Trophoblast cell (in vitro differentiated cells and primary cell): Measurements from ENCODE around the gene FOXM1.

ENCODE experiments used
- DNase-seq, 2 donors: peaks; one replicate each; pipeline ENCODE4 v3.0.0-alpha.2; 2016
- H2AFZ ChIP-seq: 2 replicates; pipeline ENCODE4 v1.6.1; 2013; ENCODE audit warnings: low read length, moderate library complexity, mild to moderate bottlenecking; ENCODE audit not compliant: insufficient read depth, poor library complexity
- H2AK5ac ChIP-seq: 2 replicates; pipeline ENCODE4 v1.6.1; 2013; ENCODE audit warnings: mild to moderate bottlenecking, low read length
- H2BK120ac ChIP-seq: 2 replicates; pipeline ENCODE4 v1.6.1; 2013; ENCODE audit warnings: low read length, mild to moderate bottlenecking, moderate library complexity; ENCODE audit not compliant: insufficient read depth, poor library complexity
- H2BK12ac ChIP-seq: 2 replicates; pipeline ENCODE4 v1.6.1; 2013; ENCODE audit warnings: mild to moderate bottlenecking, low read length, moderate library complexity
- H2BK5ac ChIP-seq: 2 replicates; pipeline ENCODE4 v1.6.1; 2013; ENCODE audit warnings: low read length, low read depth, moderate library complexity, mild to moderate bottlenecking; ENCODE audit not compliant: poor library complexity
- H3K14ac ChIP-seq: 2 replicates; pipeline ENCODE4 v1.6.1; 2013; ENCODE audit warnings: mild to moderate bottlenecking, low read length
- H3K18ac ChIP-seq: 2 replicates; pipeline ENCODE4 v1.6.1; 2013; ENCODE audit warnings: mild to moderate bottlenecking, low read length
- H3K23ac ChIP-seq: 2 replicates; pipeline ENCODE4 v1.6.1; 2013; ENCODE audit warnings: low read length
- H3K27ac ChIP-seq: 2 replicates; pipeline ENCODE4 v1.5.1; 2013; ENCODE audit warnings: low read depth, mild to moderate bottlenecking, inconsistent platforms, low read length, moderate library complexity
- H3K27me3 ChIP-seq: 2 replicates; pipeline ENCODE4 v1.6.1; 2013; ENCODE audit warnings: inconsistent platforms, mild to moderate bottlenecking, low read length, moderate library complexity; ENCODE audit not compliant: insufficient read depth
- H3K36me3 ChIP-seq, 2 experiments: 1 replicate in 1 of 2; 2 replicates in 1 of 2; pipeline ENCODE4 v1.6.1; 2013; ENCODE audit warnings: low read length in 2 of 2, mild to moderate bottlenecking in 2 of 2, moderate library complexity in 1 of 2; ENCODE audit not compliant: insufficient read depth in 2 of 2, control insufficient read depth in 1 of 2
- H3K4ac ChIP-seq: 2 replicates; pipeline ENCODE4 v1.6.1; 2013; ENCODE audit warnings: low read depth, mild to moderate bottlenecking, low read length, moderate library complexity
- H3K4me1 ChIP-seq, 2 experiments: 1 replicate in 1 of 2; 2 replicates in 1 of 2; pipeline ENCODE4 v1.6.1; 2013; ENCODE audit warnings: low read length in 2 of 2, mild to moderate bottlenecking in 2 of 2, moderate library complexity in 1 of 2; ENCODE audit not compliant: insufficient read depth in 2 of 2, control insufficient read depth in 1 of 2
- H3K4me2 ChIP-seq: 2 replicates; pipeline ENCODE4 v1.6.1; 2013; ENCODE audit warnings: inconsistent platforms, mild to moderate bottlenecking, low read length, moderate library complexity
- H3K4me3 ChIP-seq: 2 replicates; pipeline ENCODE4 v1.5.1; 2013; ENCODE audit warnings: mild to moderate bottlenecking, low read depth, low read length, inconsistent platforms
- H3K79me1 ChIP-seq: one replicate; pipeline ENCODE4 v1.6.1; 2013; ENCODE audit warnings: low read length
- H3K79me2 ChIP-seq: 2 replicates; pipeline ENCODE4 v1.6.1; 2013; ENCODE audit warnings: low read length, mild to moderate bottlenecking; ENCODE audit not compliant: control insufficient read depth, insufficient read depth, poor library complexity
- H3K9ac ChIP-seq: 2 replicates; pipeline ENCODE4 v1.6.1; 2013; ENCODE audit warnings: mild to moderate bottlenecking, low read length
- H3K9me3 ChIP-seq: 2 replicates; pipeline ENCODE4 v1.6.1; 2013; ENCODE audit warnings: low read depth, mild to moderate bottlenecking, control low read depth, inconsistent platforms, low read length; ENCODE audit not compliant: insufficient read depth
- H4K12ac ChIP-seq: 2 replicates; pipeline ENCODE4 v1.6.1; 2013; ENCODE audit warnings: low read depth, mild to moderate bottlenecking, low read length, moderate library complexity
- H4K8ac ChIP-seq: 2 replicates; pipeline ENCODE4 v1.6.1; 2013; ENCODE audit warnings: low read depth, mild to moderate bottlenecking, low read length, moderate library complexity
- H4K91ac ChIP-seq: one replicate; pipeline ENCODE4 v1.6.1; 2013; ENCODE audit warnings: low read depth, mild to moderate bottlenecking, low read length, moderate library complexity
- WGBS: extraction: QIAGEN DNeasy Blood & Tissue Kit; methylation state at CpG from one replicate; pipeline ENCODE4 v1.1.7; 2013; ENCODE audit warnings: missing lambda C conversion rate; ENCODE audit not compliant: insufficient read length, insufficient coverage; ENCODE audit errors: extremely low coverage; 5-methylcytosine and 5-hydroxymethylcytosine counted together

The FOXM1 gene

DNA sequence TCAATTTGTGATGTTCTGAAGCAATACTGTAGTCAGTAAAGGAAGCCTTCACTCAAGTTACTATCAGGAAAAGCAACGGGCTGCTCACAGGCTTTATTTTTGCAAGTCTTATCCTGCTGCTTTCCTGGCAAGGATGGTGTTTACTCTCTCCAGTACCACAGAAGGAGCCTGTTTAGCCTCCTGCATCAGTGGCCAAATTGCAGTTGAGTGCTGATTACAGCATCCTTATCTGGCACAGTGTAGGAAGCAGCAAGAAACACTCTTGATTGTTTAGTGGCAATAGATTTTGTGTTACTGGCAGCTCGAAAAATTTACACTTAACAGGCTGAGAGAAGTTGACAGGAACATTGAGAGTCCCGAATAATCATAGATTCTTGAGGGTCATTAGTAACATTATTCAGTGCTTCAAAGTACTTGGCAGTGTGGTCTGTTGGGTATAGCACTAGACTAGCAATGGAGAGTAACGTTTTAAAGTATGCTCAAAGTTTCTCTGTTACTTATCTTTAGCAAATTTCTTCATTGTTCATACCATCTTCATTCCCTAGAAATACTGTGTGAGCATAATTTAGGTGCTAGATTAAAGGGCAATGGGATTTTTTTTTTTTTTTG is 25.4 kb upstream of the FOXM1 start:
- Histone ChIP-seq H3K4me2 (no peak overlapping the region), H3K27ac (no peak overlapping the region), H3K4ac (peak overlapping the region; percentile 55), H3K79me1 (no peaks in the 10 kb centered on the region), H2BK120ac (no peak overlapping the region), H3K4me3 (no peak overlapping the region), H2BK12ac (no peak overlapping the region), H4K12ac (no peak overlapping the region), H3K23ac (no peak overlapping the region), H3K36me3 (no peaks in the 10 kb centered on the region), H2AK5ac (no peak overlapping the region), H3K18ac (no peak overlapping the region), H3K27me3 (no peaks in the 10 kb centered on the region), H3K4me1 (no peaks in the 10 kb centered on the region), H2BK5ac (no peak overlapping the region), H2AFZ (no peak overlapping the region), H3K9me3 (no peaks in the 10 kb centered on the region), H4K91ac (no peak overlapping the region), H3K9ac (no peak overlapping the region), H4K8ac (no peak overlapping the region), H3K14ac (no peak overlapping the region), H3K79me2 (no peaks in the 10 kb centered on the region)
- no peak for DNase-seq
- WGBS, result no CpG with 5 or more reads among the region's 4 CpGs

DNA sequence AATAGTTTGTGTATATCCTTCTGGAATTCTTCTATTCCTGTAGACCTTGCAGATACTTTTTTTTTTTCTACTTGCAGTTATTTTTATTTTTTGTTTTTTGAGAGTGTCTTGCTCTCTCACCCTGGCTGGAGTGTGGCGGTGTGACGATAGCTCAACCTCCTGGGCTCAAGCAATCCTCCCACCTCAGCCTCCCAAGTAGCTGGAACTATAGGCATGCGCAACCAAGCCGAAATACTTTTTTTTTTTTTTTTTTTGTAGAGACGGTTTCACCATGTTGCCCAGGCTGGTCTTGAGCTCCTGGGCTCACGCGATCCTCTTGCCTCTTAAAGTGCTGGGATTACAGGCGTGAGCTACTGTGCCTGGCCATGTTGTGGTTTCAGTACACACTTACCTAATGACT is 23.7 kb upstream of the FOXM1 start:
- Histone ChIP-seq H3K4ac (no peak overlapping the region), H4K91ac (no peak overlapping the region), H3K4me1 (no peaks in the 10 kb centered on the region), H2BK12ac (no peak overlapping the region), H4K8ac (no peak overlapping the region), H3K14ac (no peak overlapping the region), H3K27ac (no peak overlapping the region), H3K18ac (no peak overlapping the region), H3K9ac (no peak overlapping the region), H3K36me3 (no peaks in the 10 kb centered on the region), H2AFZ (no peak overlapping the region), H2AK5ac (no peak overlapping the region), H3K9me3 (no peaks in the 10 kb centered on the region), H3K27me3 (no peaks in the 10 kb centered on the region), H2BK120ac (no peak overlapping the region), H2BK5ac (no peak overlapping the region), H3K23ac (no peak overlapping the region), H3K4me3 (no peak overlapping the region), H4K12ac (no peak overlapping the region), H3K79me1 (no peaks in the 10 kb centered on the region), H3K4me2 (no peak overlapping the region), H3K79me2 (no peaks in the 10 kb centered on the region)
- WGBS, result no CpG with 5 or more reads among the region's 8 CpGs
- DNase-seq, result no peak

DNA sequence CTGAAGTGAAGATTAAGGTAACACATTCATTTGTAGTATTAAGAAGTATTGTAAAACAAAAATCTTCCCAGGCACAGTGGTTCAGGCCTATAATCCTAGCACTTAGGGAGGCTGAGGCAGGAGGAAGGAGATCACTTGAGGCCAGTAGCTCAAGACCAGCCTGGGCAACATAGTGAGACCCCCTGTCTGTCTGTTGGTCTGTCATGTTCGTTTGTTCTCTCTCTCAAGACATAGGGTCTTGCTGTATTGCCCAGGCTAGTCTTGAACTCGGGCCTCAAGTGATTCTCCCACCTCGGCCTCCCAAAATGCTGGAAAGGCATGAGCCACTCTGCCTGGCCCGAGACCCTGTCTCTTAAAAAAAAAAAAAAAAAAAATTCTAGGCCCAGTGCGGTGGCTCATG is 20.4 kb upstream of the FOXM1 start:
- H2AK5ac ChIP-seq, result no peak overlapping the region
- H4K8ac ChIP-seq, result no peak overlapping the region
- no peak overlapping the region for H3K4me3 ChIP-seq
- no peaks in the 10 kb centered on the region for H3K79me1 ChIP-seq
- H3K27ac ChIP-seq, result no peak overlapping the region
- H3K9ac ChIP-seq, result no peak overlapping the region
- H3K4me2 ChIP-seq, result no peak overlapping the region
- H3K14ac ChIP-seq, result no peak overlapping the region
- no peak overlapping the region for H2AFZ ChIP-seq
- no peak for DNase-seq
- H2BK5ac ChIP-seq, result no peak overlapping the region
- H4K91ac ChIP-seq, result no peak overlapping the region
- WGBS, result no CpG with 5 or more reads among the region's 5 CpGs
- no peaks in the 10 kb centered on the region for H3K36me3 ChIP-seq
- H2BK120ac ChIP-seq, result no peak overlapping the region
- no peaks in the 10 kb centered on the region for H3K79me2 ChIP-seq
- no peak overlapping the region for H2BK12ac ChIP-seq
- H3K27me3 ChIP-seq, result no peaks in the 10 kb centered on the region
- H3K18ac ChIP-seq, result no peak overlapping the region
- peaks cover 2 to 3% of the 10 kb centered on the region in 2 experiments for H3K4me1 ChIP-seq
- H3K4ac ChIP-seq, result no peak overlapping the region
- H3K9me3 ChIP-seq, result no peaks in the 10 kb centered on the region
- no peak overlapping the region for H3K23ac ChIP-seq
- H4K12ac ChIP-seq, result no peak overlapping the region

GRCh38 chr12:2895511-2895910 is 18.5 kb upstream of the FOXM1 start:
- Histone ChIP-seq H2BK120ac (no peak overlapping the region), H2BK12ac (no peak overlapping the region), H3K18ac (no peak overlapping the region), H2AFZ (no peak overlapping the region), H3K27me3 (no peaks in the 10 kb centered on the region), H3K27ac (no peak overlapping the region), H4K12ac (no peak overlapping the region), H3K79me2 (peaks cover 4% of the 10 kb centered on the region), H3K79me1 (peaks cover 6% of the 10 kb centered on the region), H3K4me3 (no peak overlapping the region), H3K9me3 (no peaks in the 10 kb centered on the region), H3K4me2 (no peak overlapping the region), H2BK5ac (no peak overlapping the region), H3K9ac (no peak overlapping the region), H4K91ac (no peak overlapping the region), H2AK5ac (no peak overlapping the region), H4K8ac (no peak overlapping the region), H3K23ac (no peak overlapping the region), H3K14ac (no peak overlapping the region), H3K36me3 (no peaks in the 10 kb centered on the region), H3K4ac (no peak overlapping the region), H3K4me1 (peaks cover 2 to 3% of the 10 kb centered on the region in 2 experiments)
- peak in 1 of 2 donors; percentile 56 for DNase-seq
- WGBS, result no CpG with 5 or more reads among the region's 2 CpGs
